ENCODE results near the gene TCF12. TPM values are rescaled to one million over a fixed set of nuclear protein-coding genes. Genes with fewer than 3 reads are reported as not detected.
A peak's percentile ranks its signal among the peaks of the same experiment; 100 is the strongest.

Gene TCF12
- total RNA-seq, 1 donor from 2014 or later = 112 TPM

GRCh38 chr15:57035664-57036063 lies 117.2 kb downstream of the TCF12 start:
- H3K9me3 ChIP-seq (ENCODE audit: insufficient read depth, low read depth, low read length) = no peaks in the 10 kb centered on the region
- H4K20me1 ChIP-seq (ENCODE audit: insufficient read depth, low read length) = peaks cover 51% of the 10 kb centered on the region
- H3K36me3 ChIP-seq (ENCODE audit: insufficient read depth, low read length) = no peaks in the 10 kb centered on the region
- peaks cover 11% of the 10 kb centered on the region for H3K4me1 ChIP-seq (ENCODE audit: insufficient read depth, low read length)
- Mint-ChIP-seq H3K27me3 (ENCODE audit: low read depth, unreplicated experiment) (no peaks in the 10 kb centered on the region), H3K9me3 (ENCODE audit: unreplicated experiment) (no peaks in the 10 kb centered on the region), H3K4me1 (ENCODE audit: low read depth, unreplicated experiment) (peaks cover 34% of the 10 kb centered on the region), H3K27ac (ENCODE audit: unreplicated experiment) (peak overlapping the region; percentile 48), H3K4me3 (ENCODE audit: unreplicated experiment) (no peak overlapping the region), H3K36me3 (ENCODE audit: low read depth, unreplicated experiment) (peaks cover 2% of the 10 kb centered on the region)
- no peak overlapping the region for H2AFZ ChIP-seq (ENCODE audit: low read depth, low read length)
- TF ChIP-seq CTCF (IDR thresholded peaks at IDR 0.05; ENCODE audit: insufficient read depth, low read depth, low read length) (no peak), EZH2 (IDR thresholded peaks at IDR 0.05; ENCODE audit: insufficient read depth, low read length) (no peak)
- H3K9ac ChIP-seq (ENCODE audit: low read length) = no peak overlapping the region
- peaks cover 100% of the 10 kb centered on the region for H3K79me2 ChIP-seq (ENCODE audit: insufficient read depth, low read length)
- H3K4me2 ChIP-seq (ENCODE audit: low read length) = no peak overlapping the region
- H3K4me3 ChIP-seq (ENCODE audit: insufficient read depth, low read depth, low read length) = no peak overlapping the region
- FAIRE-seq = no peak
- no peak overlapping the region for H3K27ac ChIP-seq (ENCODE audit: low read depth, low read length)
- DNase-seq (ENCODE audit: low read depth) = no peak
- H3K27me3 ChIP-seq (ENCODE audit: insufficient read depth, low read length) = no peaks in the 10 kb centered on the region

GRCh38 chr15:57036352-57036751 lies 117.9 kb downstream of the TCF12 start:
- Histone ChIP-seq H3K79me2 (ENCODE audit: insufficient read depth, low read length) (peaks cover 99% of the 10 kb centered on the region), H4K20me1 (ENCODE audit: insufficient read depth, low read length) (peaks cover 50% of the 10 kb centered on the region), H3K9me3 (ENCODE audit: insufficient read depth, low read depth, low read length) (no peaks in the 10 kb centered on the region), H3K4me1 (ENCODE audit: insufficient read depth, low read length) (peaks cover 10% of the 10 kb centered on the region), H3K9ac (ENCODE audit: low read length) (no peak overlapping the region), H3K36me3 (ENCODE audit: insufficient read depth, low read length) (no peaks in the 10 kb centered on the region), H2AFZ (ENCODE audit: low read depth, low read length) (no peak overlapping the region), H3K27me3 (ENCODE audit: insufficient read depth, low read length) (no peaks in the 10 kb centered on the region), H3K27ac (ENCODE audit: low read depth, low read length) (no peak overlapping the region), H3K4me3 (ENCODE audit: insufficient read depth, low read depth, low read length) (no peak overlapping the region), H3K4me2 (ENCODE audit: low read length) (no peak overlapping the region)
- no peaks in the 10 kb centered on the region for H3K9me3 Mint-ChIP-seq (ENCODE audit: unreplicated experiment)
- H3K4me3 Mint-ChIP-seq (ENCODE audit: unreplicated experiment) = no peak overlapping the region
- DNase-seq (ENCODE audit: low read depth) (no peak), FAIRE-seq (no peak)
- TF ChIP-seq EZH2 (IDR thresholded peaks at IDR 0.05; ENCODE audit: insufficient read depth, low read length) (no peak), CTCF (IDR thresholded peaks at IDR 0.05; ENCODE audit: insufficient read depth, low read depth, low read length) (no peak)
- no peak overlapping the region for H3K27ac Mint-ChIP-seq (ENCODE audit: unreplicated experiment)
- no peaks in the 10 kb centered on the region for H3K27me3 Mint-ChIP-seq (ENCODE audit: low read depth, unreplicated experiment)
- peaks cover 28% of the 10 kb centered on the region for H3K4me1 Mint-ChIP-seq (ENCODE audit: low read depth, unreplicated experiment)
- peaks cover 2% of the 10 kb centered on the region for H3K36me3 Mint-ChIP-seq (ENCODE audit: low read depth, unreplicated experiment)

- H3K9ac ChIP-seq (ENCODE audit: low read length) = no peak overlapping the region
- Mint-ChIP-seq H3K36me3 (ENCODE audit: low read depth, unreplicated experiment) (peaks cover 2% of the 10 kb centered on the region), H3K27ac (ENCODE audit: unreplicated experiment) (no peak overlapping the region), H3K27me3 (ENCODE audit: low read depth, unreplicated experiment) (no peaks in the 10 kb centered on the region), H3K9me3 (ENCODE audit: unreplicated experiment) (no peaks in the 10 kb centered on the region), H3K4me1 (ENCODE audit: low read depth, unreplicated experiment) (peaks cover 21% of the 10 kb centered on the region), H3K4me3 (ENCODE audit: unreplicated experiment) (no peak overlapping the region)
- no peaks in the 10 kb centered on the region for H3K27me3 ChIP-seq (ENCODE audit: insufficient read depth, low read length)
- H3K4me1 ChIP-seq (ENCODE audit: insufficient read depth, low read length) = peaks cover 3% of the 10 kb centered on the region
- H3K27ac ChIP-seq (ENCODE audit: low read depth, low read length) = no peak overlapping the region
- H3K79me2 ChIP-seq (ENCODE audit: insufficient read depth, low read length) = peaks cover 99% of the 10 kb centered on the region
- H2AFZ ChIP-seq (ENCODE audit: low read depth, low read length) = no peak overlapping the region
- H4K20me1 ChIP-seq (ENCODE audit: insufficient read depth, low read length) = peaks cover 40% of the 10 kb centered on the region
- no peak overlapping the region for H3K4me3 ChIP-seq (ENCODE audit: insufficient read depth, low read depth, low read length)
- no peak for DNase-seq (ENCODE audit: low read depth)
- no peaks in the 10 kb centered on the region for H3K36me3 ChIP-seq (ENCODE audit: insufficient read depth, low read length)
- peak; percentile 47 for FAIRE-seq
- no peak overlapping the region for H3K4me2 ChIP-seq (ENCODE audit: low read length)
- no peaks in the 10 kb centered on the region for H3K9me3 ChIP-seq (ENCODE audit: insufficient read depth, low read depth, low read length)
- TF ChIP-seq EZH2 (IDR thresholded peaks at IDR 0.05; ENCODE audit: insufficient read depth, low read length) (no peak), CTCF (IDR thresholded peaks at IDR 0.05; ENCODE audit: insufficient read depth, low read depth, low read length) (no peak)
Observed at GRCh38 chr15:57037548-57037947, 119.1 kb downstream of the TCF12 start.
